ENCODE measurements around the gene MKRN2.

- TF ChIP-seq CTCF (IDR thresholded peaks at IDR 0.05; ENCODE audit: low read depth, low read length) (no peak), POLR2A (IDR thresholded peaks at IDR 0.05; ENCODE audit: extremely low read depth, insufficient read length) (no peak), MYC (IDR thresholded peaks at IDR 0.05; ENCODE audit: low read depth, low read length) (no peak)
Observed at GRCh38 chr3:12577379-12577778, 20.5 kb downstream of the MKRN2 start.

Measured in NB4 (cell line).